HepG2 (cell line): ENCODE data around the gene PDLIM7. TPM values are rescaled to one million over a fixed set of nuclear protein-coding genes. Genes with fewer than 3 reads are reported as not detected.
A peak's percentile ranks its signal among the peaks of the same experiment; 100 is the strongest.

ENCODE experiments used
- BCL3 ChIP-seq: sonication (generic); formaldehyde crosslinking; IDR thresholded peaks from 2 replicates; pipeline ENCODE4 v1.5.1; 2020; ENCODE audit warnings: mild to moderate bottlenecking, missing genetic modification reagents, moderate library complexity
- BCL6 ChIP-seq: IDR thresholded peaks from 2 replicates; pipeline ENCODE4 v1.6.1; 2016; ENCODE audit warnings: missing genetic modification reagents, missing compliant biosample characterization
- CENPT ChIP-seq: sonication (generic); formaldehyde crosslinking; IDR thresholded peaks from 2 replicates; pipeline ENCODE4 v1.8.0; 2022; ENCODE audit warnings: low read depth, mild to moderate bottlenecking, moderate library complexity, missing genetic modification reagents
- CHCHD3 ChIP-seq: sonication (generic); formaldehyde crosslinking; IDR thresholded peaks from 2 replicates; pipeline ENCODE4 v1.8.0; 2022; ENCODE audit warnings: mild to moderate bottlenecking, missing genetic modification reagents, moderate library complexity
- DBP ChIP-seq: sonication (generic); formaldehyde crosslinking; IDR thresholded peaks from 2 replicates; pipeline ENCODE4 v1.4.0; 2020; ENCODE audit warnings: missing genetic modification reagents; ENCODE audit errors: not compliant biosample characterization
- EZH2 ChIP-seq: conservative IDR thresholded peaks from 2 replicates; pipeline ENCODE4 v1.6.1; 2012; ENCODE audit warnings: mild to moderate bottlenecking, low read depth, low read length, moderate library complexity
- FOXP4 ChIP-seq: sonication (generic); formaldehyde crosslinking; IDR thresholded peaks from 2 replicates; pipeline ENCODE4 v1.4.0; 2020; ENCODE audit warnings: missing genetic modification reagents
- IRX3 ChIP-seq: sonication (generic); formaldehyde crosslinking; IDR thresholded peaks from 2 replicates; pipeline ENCODE4 v1.8.1; 2023; ENCODE audit warnings: mild to moderate bottlenecking, low read depth, missing genetic modification reagents, borderline replicate concordance
- KDM5B ChIP-seq: sonication (generic); formaldehyde crosslinking; IDR thresholded peaks from 2 replicates; pipeline ENCODE4 v1.4.0; 2020; ENCODE audit warnings: missing genetic modification reagents, mild to moderate bottlenecking, borderline replicate concordance
- KLF16 ChIP-seq, 2 experiments: sonication (generic) in 1 of 2; formaldehyde crosslinking in 1 of 2; IDR thresholded peaks; 2 replicates each; pipeline versions ENCODE4 v1.6.1 to v1.8.0; 2016 to 2023; ENCODE audit warnings: missing genetic modification reagents in 2 of 2, missing compliant biosample characterization in 1 of 2
- MTA3 ChIP-seq: sonication (generic); formaldehyde crosslinking; IDR thresholded peaks from 2 replicates; pipeline ENCODE4 v1.4.0; 2020; ENCODE audit warnings: missing genetic modification reagents
- MTF2 ChIP-seq: sonication (generic); formaldehyde crosslinking; IDR thresholded peaks from 2 replicates; pipeline ENCODE4 v1.5.0; 2020; ENCODE audit warnings: missing genetic modification reagents, borderline replicate concordance
- NCOA5 ChIP-seq: sonication (generic); formaldehyde crosslinking; IDR thresholded peaks from 2 replicates; pipeline ENCODE4 v1.4.0; 2020; ENCODE audit warnings: missing genetic modification reagents
- NFKBIZ ChIP-seq: IDR thresholded peaks from 2 replicates; pipeline ENCODE4 v1.6.1; 2018; ENCODE audit warnings: missing genetic modification reagents, missing compliant biosample characterization
- PLRG1 ChIP-seq: fragments of 450-650 bp; conservative IDR thresholded peaks from 2 replicates; pipeline ENCODE4 v1.6.1; 2016
- REL ChIP-seq: sonication (generic); formaldehyde crosslinking; conservative IDR thresholded peaks from 2 replicates; pipeline ENCODE4 v1.8.0; 2022; ENCODE audit warnings: mild to moderate bottlenecking, missing genetic modification reagents, moderate library complexity
- ZFX ChIP-seq: sonication (generic); formaldehyde crosslinking; IDR thresholded peaks from 2 replicates; pipeline ENCODE4 v1.4.0; 2020; ENCODE audit warnings: mild to moderate bottlenecking, low read depth, missing genetic modification reagents, moderate library complexity
- ZNF12 ChIP-seq: sonication (generic); formaldehyde crosslinking; IDR thresholded peaks from 2 replicates; pipeline ENCODE4 v1.5.0; 2020; ENCODE audit warnings: missing genetic modification reagents
- ZNF124 ChIP-seq: sonication (generic); formaldehyde crosslinking; IDR thresholded peaks from 2 replicates; pipeline ENCODE4 v1.4.0; 2020; ENCODE audit warnings: missing genetic modification reagents
- ZNF205 ChIP-seq: IDR thresholded peaks from 2 replicates; pipeline ENCODE4 v1.6.1; 2018; ENCODE audit warnings: missing biosample characterization, missing genetic modification reagents
- ZNF253 ChIP-seq: sonication (generic); formaldehyde crosslinking; IDR thresholded peaks from 2 replicates; pipeline ENCODE4 v1.8.0; 2022; ENCODE audit warnings: mild to moderate bottlenecking, missing genetic modification reagents, borderline replicate concordance
- ZNF33B ChIP-seq: sonication (generic); formaldehyde crosslinking; IDR thresholded peaks from 2 replicates; pipeline ENCODE4 v1.5.1; 2020; ENCODE audit warnings: mild to moderate bottlenecking, missing genetic modification reagents
- ZNF354B ChIP-seq: sonication (generic); formaldehyde crosslinking; IDR thresholded peaks from 2 replicates; pipeline ENCODE4 v1.8.0; 2022; ENCODE audit warnings: mild to moderate bottlenecking, missing genetic modification reagents
- ZNF670 ChIP-seq: sonication (generic); formaldehyde crosslinking; IDR thresholded peaks from 2 replicates; pipeline ENCODE4 v1.8.0; 2022; ENCODE audit warnings: mild to moderate bottlenecking, missing genetic modification reagents, borderline replicate concordance
- ZNF713 ChIP-seq: sonication (generic); formaldehyde crosslinking; IDR thresholded peaks from 2 replicates; pipeline ENCODE4 v1.4.0; 2020; ENCODE audit warnings: mild to moderate bottlenecking, missing genetic modification reagents
- ZNF800 ChIP-seq: sonication (generic); formaldehyde crosslinking; IDR thresholded peaks from 2 replicates; pipeline ENCODE4 v1.4.0; 2020; ENCODE audit warnings: missing genetic modification reagents
- polyA plus RNA-seq, 8 experiments: library from polyadenylated mRNA; depleted of rRNA in 3 of 8; stranded (reverse) in 7 of 8; unstranded in 1 of 8; fragments of >200 nt; fragmentation: Illumina TruSeq in 4 of 8; extraction: Trizol in 4 of 8; gene quantifications; 2 replicates each; pipeline versions ENCODE4 v1.2.1 to v1.2.3, GENCODE V29; 2011 to 2016; ENCODE audit warnings: low read depth in 4 of 8, missing spikeins in 1 of 8, mixed read lengths in 1 of 8; ENCODE audit not compliant: insufficient read depth in 1 of 8
- total RNA-seq, 5 experiments: library from RNA; depleted of rRNA; stranded (reverse); fragments of >200 nt; fragmentation: Illumina TruSeq; extraction: Trizol; gene quantifications; 2 replicates each; pipeline ENCODE4 v1.2.3, GENCODE V29; 2016; ENCODE audit warnings: low read depth in 1 of 5

Gene PDLIM7
- total and polyA plus RNA-seq, 2 of the 13 experiments (the other 11 are each of a cell fraction or from before 2014, with no cell fraction given), result 21.1 to 31.3 TPM

GRCh38 chr5:177497292-177498012 is at the start of gene PDLIM7 (continued):
- TF ChIP-seq NFKBIZ (CRISPR knock-in tag), result no peak
- no peak for TF ChIP-seq PLRG1
- TF ChIP-seq ZNF205 (CRISPR knock-in tag), result no peak
- no peak for TF ChIP-seq ZNF124 (CRISPR knock-in tag)
- TF ChIP-seq BCL6 (CRISPR knock-in tag), result no peak
- TF ChIP-seq DBP (CRISPR knock-in tag), result no peak
- peak; percentile 47; the same call in 1 of the 2 replicates for TF ChIP-seq MTF2 (CRISPR knock-in tag)
- no peak for TF ChIP-seq ZNF354B (CRISPR knock-in tag)
- TF ChIP-seq IRX3 (CRISPR knock-in tag), result 0 out of 2 replicates have a peak, but pooled peaks have one; percentile 41
- TF ChIP-seq REL (CRISPR knock-in tag), result 0 out of 2 replicates have a peak, but pooled peaks have one; percentile 30
- 0 out of 2 replicates have a peak, but pooled peaks have one; percentile 19 for TF ChIP-seq FOXP4 (CRISPR knock-in tag)
- TF ChIP-seq KLF16 (CRISPR knock-in tag; IDR thresholded peaks at IDR 0.05), result peak in 1 of 2 experiments; percentile 63; a peak in 1 of 4 replicates
- TF ChIP-seq ZNF713 (CRISPR knock-in tag), result no peak
- TF ChIP-seq ZNF670, result no peak
- no peak for TF ChIP-seq ZNF33B (CRISPR knock-in tag)
- no peak for TF ChIP-seq NCOA5 (CRISPR knock-in tag)
- peak; percentile 60; the same call in 1 of the 2 replicates for TF ChIP-seq ZNF12
- TF ChIP-seq EZH2, result no peak
- peak; percentile 74 for TF ChIP-seq ZFX (CRISPR knock-in tag)
- TF ChIP-seq CHCHD3, result no peak
- TF ChIP-seq CENPT, result no peak
- TF ChIP-seq KDM5B (CRISPR knock-in tag), result peak; percentile 51; the same call in 1 of the 2 replicates
- no peak for TF ChIP-seq ZNF253 (CRISPR knock-in tag)
- TF ChIP-seq BCL3 (CRISPR knock-in tag), result no peak
- no peak for TF ChIP-seq MTA3 (CRISPR knock-in tag)
- no peak for TF ChIP-seq ZNF800 (CRISPR knock-in tag)
